Gastrocnemius medialis (tissue), 4 donors: ENCODE results near the gene ITGA5.

Experiments used
- CTCF ChIP-seq, 5 experiments: fragments of 450-650 bp in 3 of 5; fragments of 200-600 bp in 2 of 5; sonication (generic) in 2 of 5; IDR thresholded peaks in 4 of 5; conservative IDR thresholded peaks in 1 of 5; 1 replicate in 4 of 5; 2 replicates in 1 of 5; pipeline ENCODE4 v1.5.1; 2016 to 2019; ENCODE audit warnings: antibody characterized with exemption in 5 of 5, mild to moderate bottlenecking in 3 of 5, moderate library complexity in 3 of 5
- POLR2A ChIP-seq, 2 donors: fragments of 450-650 bp; IDR thresholded peaks; one replicate each; pipeline ENCODE4 v1.6.1; 2017; ENCODE audit warnings: antibody characterized with exemption in 2 of 2, mild to moderate bottlenecking in 2 of 2, moderate library complexity in 2 of 2

GRCh38 chr12:54455760-54456469 is 36.8 kb upstream of the ITGA5 start:
- TF ChIP-seq CTCF (IDR thresholded peaks at IDR 0.05 in 4 of 5, conservative IDR thresholded peaks at IDR 0.05 in 1 of 5) (no peak), POLR2A (IDR thresholded peaks at IDR 0.05) (no peak)
